HepG2 (cell line): ENCODE results near the gene DZANK1. TPM values are rescaled to one million over a fixed set of nuclear protein-coding genes. Genes with fewer than 3 reads are reported as not detected.

Experiments
- ATF3 ChIP-seq: sonication (generic); formaldehyde crosslinking; IDR thresholded peaks from 2 replicates; pipeline ENCODE4 v1.4.0; 2020; ENCODE audit warnings: missing genetic modification reagents
- CEBPZ ChIP-seq: IDR thresholded peaks from 2 replicates; pipeline ENCODE4 v1.6.1; 2012; ENCODE audit warnings: low read length, improper control_type of control experiment
- DDIT3 ChIP-seq: sonication (generic); formaldehyde crosslinking; IDR thresholded peaks from 2 replicates; pipeline ENCODE4 v1.4.0; 2020; ENCODE audit warnings: mild to moderate bottlenecking, missing genetic modification reagents
- EEA1 ChIP-seq: sonication (generic); formaldehyde crosslinking; IDR thresholded peaks from 2 replicates; pipeline ENCODE4 v1.5.1; 2020; ENCODE audit warnings: mild to moderate bottlenecking, missing genetic modification reagents, borderline replicate concordance
- HMGXB3 ChIP-seq: sonication (generic); formaldehyde crosslinking; IDR thresholded peaks from 2 replicates; pipeline ENCODE4 v1.4.0; 2020; ENCODE audit warnings: missing genetic modification reagents, borderline replicate concordance
- MED1 ChIP-seq: sonication (generic); formaldehyde crosslinking; IDR thresholded peaks from 2 replicates; pipeline ENCODE4 v1.4.0; 2020; ENCODE audit warnings: missing genetic modification reagents
- NCOR1 ChIP-seq: fragments of 200-600 bp; sonication (generic); IDR thresholded peaks from 2 replicates; pipeline ENCODE4 v1.7.0; 2017; ENCODE audit warnings: antibody characterized with exemption, low read length, borderline replicate concordance
- SP5 ChIP-seq: IDR thresholded peaks from 2 replicates; pipeline ENCODE4 v1.6.1; 2016; ENCODE audit warnings: low read depth, borderline replicate concordance
- TGIF2 ChIP-seq: IDR thresholded peaks from 2 replicates; pipeline ENCODE4 v1.6.1; 2016; ENCODE audit warnings: control low read depth, missing compliant biosample characterization
- THAP11 ChIP-seq: IDR thresholded peaks from 2 replicates; pipeline ENCODE4 v1.6.1; 2016; ENCODE audit warnings: missing biosample characterization, missing genetic modification reagents
- TOE1 ChIP-seq: sonication (generic); formaldehyde crosslinking; IDR thresholded peaks from 2 replicates; pipeline ENCODE4 v1.4.0; 2020; ENCODE audit warnings: mild to moderate bottlenecking, missing genetic modification reagents
- ZNF331 ChIP-seq: sonication (generic); formaldehyde crosslinking; IDR thresholded peaks from 2 replicates; pipeline ENCODE4 v1.4.0; 2020; ENCODE audit warnings: missing genetic modification reagents
- ZNF343 ChIP-seq: sonication (generic); formaldehyde crosslinking; IDR thresholded peaks from 2 replicates; pipeline ENCODE4 v1.4.0; 2020; ENCODE audit warnings: mild to moderate bottlenecking, missing genetic modification reagents
- ZNF513 ChIP-seq: sonication (generic); formaldehyde crosslinking; conservative IDR thresholded peaks from 2 replicates; pipeline ENCODE4 v1.5.0; 2020; ENCODE audit warnings: missing genetic modification reagents
- polyA plus RNA-seq, 8 experiments: library from polyadenylated mRNA; depleted of rRNA in 3 of 8; stranded (reverse) in 7 of 8; unstranded in 1 of 8; fragments of >200 nt; fragmentation: Illumina TruSeq in 4 of 8; extraction: Trizol in 4 of 8; gene quantifications; 2 replicates each; pipeline versions ENCODE4 v1.2.1 to v1.2.3, GENCODE V29; 2011 to 2016; ENCODE audit warnings: low read depth in 4 of 8, missing spikeins in 1 of 8, mixed read lengths in 1 of 8; ENCODE audit not compliant: insufficient read depth in 1 of 8
- total RNA-seq, 5 experiments: library from RNA; depleted of rRNA; stranded (reverse); fragments of >200 nt; fragmentation: Illumina TruSeq; extraction: Trizol; gene quantifications; 2 replicates each; pipeline ENCODE4 v1.2.3, GENCODE V29; 2016; ENCODE audit warnings: low read depth in 1 of 5

DZANK1 gene
- total and polyA plus RNA-seq, 2 of the 13 experiments (the other 11 are each of a cell fraction or from before 2014, with no cell fraction given), result 1.6 to 3.2 TPM

GRCh38 chr20:18380908-18381529, 85.8 kb downstream of the DZANK1 start (continued):
- no peak for TF ChIP-seq SP5 (CRISPR knock-in tag)
- no peak for TF ChIP-seq ATF3 (CRISPR knock-in tag)
- TF ChIP-seq ZNF513 (CRISPR knock-in tag), result no peak
- no peak for TF ChIP-seq TOE1 (CRISPR knock-in tag)
- TF ChIP-seq DDIT3, result no peak
- no peak for TF ChIP-seq TGIF2 (CRISPR knock-in tag)
- no peak for TF ChIP-seq CEBPZ
- TF ChIP-seq EEA1, result 0 out of 2 replicates have a peak, but pooled peaks have one; percentile 57
- TF ChIP-seq THAP11, result 0 out of 2 replicates have a peak, but pooled peaks have one; percentile 34
- no peak for TF ChIP-seq HMGXB3 (CRISPR knock-in tag)
- no peak for TF ChIP-seq NCOR1
- TF ChIP-seq ZNF331 (CRISPR knock-in tag), result no peak
- no peak for TF ChIP-seq MED1 (CRISPR knock-in tag)
- TF ChIP-seq ZNF343, result no peak
